Suprapubic skin (tissue), 3 donors: ENCODE results near the gene IGBP1.

Experiments
- EP300 ChIP-seq: sonication (generic); formaldehyde crosslinking; IDR thresholded peaks from one replicate; pipeline ENCODE4 v1.6.1; 2017; ENCODE audit warnings: antibody characterized with exemption
- POLR2A ChIP-seq, 2 donors: fragments of 450-650 bp; IDR thresholded peaks; one replicate each; pipeline ENCODE4 v1.6.1; 2017; ENCODE audit warnings: antibody characterized with exemption in 2 of 2, mild to moderate bottlenecking in 2 of 2, moderate library complexity in 2 of 2
- TF ChIP-seq, protein P1 (sequence below), 2 donors: fragments of 200-600 bp in 1 of 2; fragments of 450-650 bp in 1 of 2; sonication (generic) in 1 of 2; IDR thresholded peaks; one replicate each; pipeline ENCODE4 v1.5.1; 2016 to 2019; ENCODE audit warnings: antibody characterized with exemption in 2 of 2, mild to moderate bottlenecking in 1 of 2, moderate library complexity in 1 of 2

DNA sequence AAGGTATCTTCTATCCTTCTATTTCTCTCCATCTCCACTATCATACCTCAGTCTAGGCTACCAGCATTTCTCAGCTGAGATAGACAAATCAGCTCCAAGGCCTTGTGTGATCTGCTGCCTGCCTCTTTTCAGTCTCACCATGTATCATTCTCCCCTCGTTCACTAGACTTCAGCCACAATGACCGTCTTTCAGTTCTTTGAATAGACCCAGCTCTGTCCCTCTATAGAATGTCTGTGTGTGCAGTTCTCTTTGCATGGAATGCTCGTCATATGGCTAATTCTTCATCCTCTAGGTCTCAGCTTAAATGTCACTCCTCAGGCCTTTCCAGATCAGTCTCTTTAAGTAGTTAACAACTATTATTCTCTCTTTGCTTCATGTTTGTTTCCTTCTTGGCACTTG lies 6.5 kb downstream of the IGBP1 start:
- no peak for TF ChIP-seq EP300
- TF ChIP-seq, protein P1, sequence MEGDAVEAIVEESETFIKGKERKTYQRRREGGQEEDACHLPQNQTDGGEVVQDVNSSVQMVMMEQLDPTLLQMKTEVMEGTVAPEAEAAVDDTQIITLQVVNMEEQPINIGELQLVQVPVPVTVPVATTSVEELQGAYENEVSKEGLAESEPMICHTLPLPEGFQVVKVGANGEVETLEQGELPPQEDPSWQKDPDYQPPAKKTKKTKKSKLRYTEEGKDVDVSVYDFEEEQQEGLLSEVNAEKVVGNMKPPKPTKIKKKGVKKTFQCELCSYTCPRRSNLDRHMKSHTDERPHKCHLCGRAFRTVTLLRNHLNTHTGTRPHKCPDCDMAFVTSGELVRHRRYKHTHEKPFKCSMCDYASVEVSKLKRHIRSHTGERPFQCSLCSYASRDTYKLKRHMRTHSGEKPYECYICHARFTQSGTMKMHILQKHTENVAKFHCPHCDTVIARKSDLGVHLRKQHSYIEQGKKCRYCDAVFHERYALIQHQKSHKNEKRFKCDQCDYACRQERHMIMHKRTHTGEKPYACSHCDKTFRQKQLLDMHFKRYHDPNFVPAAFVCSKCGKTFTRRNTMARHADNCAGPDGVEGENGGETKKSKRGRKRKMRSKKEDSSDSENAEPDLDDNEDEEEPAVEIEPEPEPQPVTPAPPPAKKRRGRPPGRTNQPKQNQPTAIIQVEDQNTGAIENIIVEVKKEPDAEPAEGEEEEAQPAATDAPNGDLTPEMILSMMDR (IDR thresholded peaks at IDR 0.05), result no peak
- TF ChIP-seq POLR2A (IDR thresholded peaks at IDR 0.05), result no peak
